ENCODE measurements around the gene STK24. TPM values are rescaled to one million over a fixed set of nuclear protein-coding genes. Genes with fewer than 3 reads are reported as not detected.

Gene STK24
- total and polyA plus RNA-seq, 2 of the 4 experiments (the other 2 are of a cell fraction), result 29.2 to 43.4 TPM

DNA sequence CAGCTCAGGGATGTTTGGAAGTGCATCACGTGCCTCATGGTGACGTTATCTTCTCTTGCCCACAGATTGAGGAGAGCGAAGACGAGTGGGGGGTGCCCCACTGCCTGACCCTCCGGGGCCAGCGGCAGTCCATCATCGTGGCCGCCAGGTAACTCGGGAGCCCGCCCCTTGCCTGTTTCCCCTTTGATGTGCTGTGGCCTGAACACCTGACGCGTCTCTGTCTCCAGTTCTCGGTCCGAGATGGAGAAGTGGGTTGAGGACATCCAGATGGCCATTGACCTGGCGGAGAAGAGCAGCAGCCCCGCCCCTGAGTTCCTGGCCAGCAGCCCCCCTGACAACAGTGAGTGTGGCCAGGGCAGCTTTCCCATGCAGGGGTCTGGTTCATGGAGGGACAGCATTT is 137.0 kb downstream of the STK24 start:
- Histone ChIP-seq H3K27ac (ENCODE audit: insufficient read depth, low read length) (no peak overlapping the region), H2BK5ac (ENCODE audit: low read depth, low read length, poor library complexity, severe bottlenecking) (no peak overlapping the region), H4K5ac (ENCODE audit: low read depth, low read length) (no peak overlapping the region), H3K14ac (replicated peaks; ENCODE audit: low read depth, low read length) (no peak overlapping the region), H3K4ac (ENCODE audit: low read depth, low read length) (no peak overlapping the region), H3K9me1 (ENCODE audit: insufficient read depth, low read length) (peaks cover 11% of the 10 kb centered on the region), H2AK9ac (replicated peaks; ENCODE audit: low read depth, low read length, poor library complexity) (peak overlapping the region; percentile 3), H3K56ac (ENCODE audit: extremely low read depth, insufficient read depth, low read length) (no peak overlapping the region), H3K9ac (ENCODE audit: low read depth, low read length) (no peak overlapping the region), H2AK5ac (ENCODE audit: low read depth, low read length) (no peak overlapping the region), H3K79me1 (ENCODE audit: low read depth in 1 of 2, low read length in 2 of 2) (peaks cover 0 to 28% of the 10 kb centered on the region in 2 experiments; a peak in 2 of 4 replicates), H3K4me1 (ENCODE audit: control insufficient read depth, insufficient read depth, low read length) (peaks cover 6% of the 10 kb centered on the region), H3K4me3 (ENCODE audit: insufficient read depth, low read depth, low read length) (no peak overlapping the region), H4K8ac (ENCODE audit: low read depth in 2 of 2, low read length in 2 of 2) (no peak overlapping the region), H3K23ac (ENCODE audit: low read depth, low read length) (no peak overlapping the region), H2BK120ac (ENCODE audit: low read depth, low read length) (no peak overlapping the region), H4K91ac (ENCODE audit: insufficient read depth, low read depth, low read length) (no peak overlapping the region), H3K36me3 (ENCODE audit: control insufficient read depth, insufficient read depth, low read length) (peaks cover 78% of the 10 kb centered on the region), H3K4me2 (ENCODE audit: low read depth, low read length) (no peak overlapping the region), H4K20me1 (ENCODE audit: insufficient read depth, low read length) (peaks cover 13% of the 10 kb centered on the region), H2AFZ (replicated peaks; ENCODE audit: low read length, poor library complexity) (no peak overlapping the region), H2BK15ac (ENCODE audit: low read depth, low read length) (no peak overlapping the region), H3K18ac (ENCODE audit: low read depth, low read length) (no peak overlapping the region), H3K9me3 (ENCODE audit: control insufficient read depth, insufficient read depth, low read length) (no peaks in the 10 kb centered on the region), H2BK20ac (ENCODE audit: low read depth, low read length) (no peak overlapping the region), H3K27me3 (ENCODE audit: control insufficient read depth, insufficient read depth, low read length) (no peaks in the 10 kb centered on the region)
- TF ChIP-seq FOS (IDR thresholded peaks at IDR 0.05; ENCODE audit: low read depth, low read length) (no peak), SMC3 (IDR thresholded peaks at IDR 0.05; ENCODE audit: low read depth, low read length) (no peak), RFX5 (IDR thresholded peaks at IDR 0.05; ENCODE audit: low read depth, low read length) (no peak), RCOR1 (IDR thresholded peaks at IDR 0.05; ENCODE audit: insufficient replicate concordance, low read length) (no peak), RAD21 (IDR thresholded peaks at IDR 0.05; ENCODE audit: low read length) (no peak), NFE2L2 (IDR thresholded peaks at IDR 0.05; ENCODE audit: low read depth, low read length) (no peak), BHLHE40 (IDR thresholded peaks at IDR 0.05; ENCODE audit: low read depth, low read length) (no peak), CTCF (conservative IDR thresholded peaks at IDR 0.05; ENCODE audit: low read depth, low read length) (no peak), CEBPB (IDR thresholded peaks at IDR 0.05; ENCODE audit: low read depth, low read length) (no peak), MAFK (IDR thresholded peaks at IDR 0.05; ENCODE audit: low read depth, low read length) (no peak), MXI1 (IDR thresholded peaks at IDR 0.05; ENCODE audit: borderline replicate concordance, low read depth, low read length) (no peak)
- TF ChIP-seq, protein P1, sequence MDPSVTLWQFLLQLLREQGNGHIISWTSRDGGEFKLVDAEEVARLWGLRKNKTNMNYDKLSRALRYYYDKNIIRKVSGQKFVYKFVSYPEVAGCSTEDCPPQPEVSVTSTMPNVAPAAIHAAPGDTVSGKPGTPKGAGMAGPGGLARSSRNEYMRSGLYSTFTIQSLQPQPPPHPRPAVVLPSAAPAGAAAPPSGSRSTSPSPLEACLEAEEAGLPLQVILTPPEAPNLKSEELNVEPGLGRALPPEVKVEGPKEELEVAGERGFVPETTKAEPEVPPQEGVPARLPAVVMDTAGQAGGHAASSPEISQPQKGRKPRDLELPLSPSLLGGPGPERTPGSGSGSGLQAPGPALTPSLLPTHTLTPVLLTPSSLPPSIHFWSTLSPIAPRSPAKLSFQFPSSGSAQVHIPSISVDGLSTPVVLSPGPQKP (IDR thresholded peaks at IDR 0.05; ENCODE audit: borderline replicate concordance, low read depth, low read length), result no peak
- in situ Hi-C loops (cut with MboI; ENCODE audit: low sequenced_read_pairs), result loop anchor here (10.0 to 25.0 kb wide), 2 partner anchors 585 to 597 kb away; no protein-coding TSS in a partner anchor
- BruUV-seq (replicated peaks), result no TSS peak
- intact Hi-C loops (cut with micrococcal nuclease), result loop anchor here (10.0 kb wide), 1 partner anchor 585 kb away; no protein-coding TSS in a partner anchor
- ChIA-PET POLR2A (ENCODE audit: unreplicated experiment) (no interaction called here), CTCF (no interaction called here)
- dilution Hi-C loops (cut with HindIII; ENCODE audit: low sequenced_read_pairs, unreplicated experiment), result no loop called here
- ATAC-seq (ENCODE audit: low read depth) (no peak), DNase-seq (no peak)
- 83% methylated on average over 7 of the region's 16 CpGs; no CpG with 5 or more reads in 1 of the 2 experiments for WGBS, 2 experiments (ENCODE audit: extremely low coverage in 2 of 2, insufficient read length in 1 of 2)
